Lower lobe of right lung (tissue), 2 donors: ENCODE data around the gene CYP46A1. TPM values are rescaled to one million over a fixed set of nuclear protein-coding genes. Genes with fewer than 3 reads are reported as not detected.

Experiments
- ATAC-seq, 2 donors: fragments of 200-7000 bp; cut with Tn5 transposase; one replicate each; pipeline ENCODE4 v1.9.1; 2020 to 2022; ENCODE audit warnings: mild to moderate bottlenecking in 2 of 2, moderate library complexity in 2 of 2
- DNase-seq: peaks from one replicate; pipeline ENCODE4 v3.0.0-alpha.2; 2020
- H3K27ac ChIP-seq: fragments of 200-600 bp; one replicate; pipeline ENCODE4 v1.8.0; 2022
- H3K27me3 ChIP-seq: fragments of 200-600 bp; one replicate; pipeline ENCODE4 v1.8.0; 2022; ENCODE audit warnings: low read depth
- H3K36me3 ChIP-seq: fragments of 200-600 bp; one replicate; pipeline ENCODE4 v1.8.0; 2022; ENCODE audit warnings: mild to moderate bottlenecking
- H3K4me1 ChIP-seq: fragments of 200-600 bp; one replicate; pipeline ENCODE4 v1.8.0; 2022
- H3K4me3 ChIP-seq: fragments of 200-600 bp; one replicate; pipeline ENCODE4 v1.8.0; 2022; ENCODE audit warnings: mild to moderate bottlenecking
- H3K9me3 ChIP-seq: fragments of 200-600 bp; one replicate; pipeline ENCODE4 v1.8.0; 2022
- CTCF ChIP-seq: fragments of 200-600 bp; IDR thresholded peaks from one replicate; pipeline ENCODE4 v1.8.0; 2022; ENCODE audit warnings: antibody characterized with exemption, mild to moderate bottlenecking
- intact Hi-C: fragments of 100-400 bp; cut with DNase I; formaldehyde crosslinking; loops from one replicate; pipeline ENCODE4 v1.11.0; 2022
- total RNA-seq: library from RNA; stranded (reverse); fragmentation: NEBNext Ultra II Directional; extraction: Animal tissue kit (Norgen Biotek cat#: 25700); gene quantifications from one replicate; pipeline ENCODE4 v1.2.1, GENCODE V29; 2021
- donor health status: DM: no; HTN: yes; CAD: no; lungs with severe emphysema.

Gene CYP46A1
- total RNA-seq, 1 donor from 2014 or later = 0.62 TPM

GRCh38 chr14:99648027-99648784, 35.9 kb upstream of the CYP46A1 start:
- DNase-seq = no peak
- Histone ChIP-seq H3K4me1 (peaks cover 11% of the 10 kb centered on the region), H3K4me3 (no peak overlapping the region), H3K27me3 (peaks cover 18% of the 10 kb centered on the region), H3K36me3 (no peaks in the 10 kb centered on the region), H3K27ac (no peak overlapping the region), H3K9me3 (no peaks in the 10 kb centered on the region)
- intact Hi-C loops = no loop called here
- ATAC-seq = no peak
- no peak for TF ChIP-seq CTCF

GRCh38 chr14:99649219-99649618, 34.9 kb upstream of the CYP46A1 start:
- Histone ChIP-seq H3K27me3 (peaks cover 18% of the 10 kb centered on the region), H3K36me3 (no peaks in the 10 kb centered on the region), H3K4me3 (no peak overlapping the region), H3K9me3 (no peaks in the 10 kb centered on the region), H3K4me1 (peaks cover 11% of the 10 kb centered on the region), H3K27ac (no peak overlapping the region)
- no peak for ATAC-seq
- DNase-seq = no peak
- intact Hi-C loops = no loop called here
- TF ChIP-seq CTCF = no peak

- H3K36me3 ChIP-seq = no peaks in the 10 kb centered on the region
- no peak overlapping the region for H3K4me3 ChIP-seq
- no peak overlapping the region for H3K27ac ChIP-seq
- H3K9me3 ChIP-seq = no peaks in the 10 kb centered on the region
- no peak for TF ChIP-seq CTCF
- intact Hi-C loops = no loop called here
- ATAC-seq (no peak), DNase-seq (no peak)
- H3K27me3 ChIP-seq = peaks cover 16% of the 10 kb centered on the region
- peaks cover 9% of the 10 kb centered on the region for H3K4me1 ChIP-seq
Measured at GRCh38 chr14:99649643-99650042, 34.5 kb upstream of the CYP46A1 start.

- peaks cover 10% of the 10 kb centered on the region for H3K27me3 ChIP-seq
- H3K4me1 ChIP-seq = peaks cover 6% of the 10 kb centered on the region
- no peak for TF ChIP-seq CTCF
- H3K36me3 ChIP-seq = no peaks in the 10 kb centered on the region
- no peak for ATAC-seq
- H3K9me3 ChIP-seq = no peaks in the 10 kb centered on the region
- H3K27ac ChIP-seq = no peak overlapping the region
- intact Hi-C loops = no loop called here
- DNase-seq = no peak
- H3K4me3 ChIP-seq = no peak overlapping the region
Measured at GRCh38 chr14:99650189-99650588, 33.9 kb upstream of the CYP46A1 start.

- Histone ChIP-seq H3K4me3 (no peak overlapping the region), H3K27me3 (peaks cover 5% of the 10 kb centered on the region), H3K9me3 (no peaks in the 10 kb centered on the region), H3K27ac (no peak overlapping the region), H3K4me1 (no peaks in the 10 kb centered on the region), H3K36me3 (no peaks in the 10 kb centered on the region)
- DNase-seq = no peak
- no peak for ATAC-seq
- intact Hi-C loops = no loop called here
- TF ChIP-seq CTCF = no peak
Measured at GRCh38 chr14:99651953-99652746, 31.9 kb upstream of the CYP46A1 start.
